Uterus (tissue), 2 donors: ENCODE results near the gene RNF144B.

Source experiments
- POLR2A ChIP-seq, 2 donors: fragments of 450-650 bp; IDR thresholded peaks; one replicate each; pipeline ENCODE4 v1.6.1; 2016; ENCODE audit warnings: antibody characterized with exemption in 2 of 2, mild to moderate bottlenecking in 1 of 2, moderate library complexity in 1 of 2
- TF ChIP-seq, protein P1 (sequence below), 4 experiments: fragments of 200-600 bp in 2 of 4; fragments of 450-650 bp in 2 of 4; sonication (generic) in 2 of 4; IDR thresholded peaks; one replicate each; pipeline ENCODE4 v1.5.1; 2016 to 2019; ENCODE audit warnings: antibody characterized with exemption in 4 of 4, mild to moderate bottlenecking in 2 of 4, moderate library complexity in 1 of 4

DNA sequence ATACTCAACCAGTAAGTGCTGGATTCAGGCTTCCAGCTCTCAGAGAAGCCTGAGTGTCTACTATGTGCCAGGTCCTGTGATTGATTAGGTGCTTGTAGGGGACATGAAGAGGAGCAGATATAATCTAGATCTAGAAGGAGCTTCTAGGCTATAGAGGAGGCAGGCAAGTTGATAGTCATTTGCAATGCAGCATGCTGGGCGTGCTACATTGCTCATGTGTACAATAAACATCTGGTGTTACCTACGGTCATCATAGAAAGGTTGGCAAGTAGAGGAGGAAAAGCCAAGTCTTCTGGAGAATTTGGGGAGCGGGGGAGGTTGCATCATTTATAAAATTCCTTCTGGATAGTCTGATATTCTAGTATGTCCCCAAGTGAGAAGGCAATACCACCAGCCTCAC lies 33.2 kb downstream of the RNF144B start:
- TF ChIP-seq, protein P1, sequence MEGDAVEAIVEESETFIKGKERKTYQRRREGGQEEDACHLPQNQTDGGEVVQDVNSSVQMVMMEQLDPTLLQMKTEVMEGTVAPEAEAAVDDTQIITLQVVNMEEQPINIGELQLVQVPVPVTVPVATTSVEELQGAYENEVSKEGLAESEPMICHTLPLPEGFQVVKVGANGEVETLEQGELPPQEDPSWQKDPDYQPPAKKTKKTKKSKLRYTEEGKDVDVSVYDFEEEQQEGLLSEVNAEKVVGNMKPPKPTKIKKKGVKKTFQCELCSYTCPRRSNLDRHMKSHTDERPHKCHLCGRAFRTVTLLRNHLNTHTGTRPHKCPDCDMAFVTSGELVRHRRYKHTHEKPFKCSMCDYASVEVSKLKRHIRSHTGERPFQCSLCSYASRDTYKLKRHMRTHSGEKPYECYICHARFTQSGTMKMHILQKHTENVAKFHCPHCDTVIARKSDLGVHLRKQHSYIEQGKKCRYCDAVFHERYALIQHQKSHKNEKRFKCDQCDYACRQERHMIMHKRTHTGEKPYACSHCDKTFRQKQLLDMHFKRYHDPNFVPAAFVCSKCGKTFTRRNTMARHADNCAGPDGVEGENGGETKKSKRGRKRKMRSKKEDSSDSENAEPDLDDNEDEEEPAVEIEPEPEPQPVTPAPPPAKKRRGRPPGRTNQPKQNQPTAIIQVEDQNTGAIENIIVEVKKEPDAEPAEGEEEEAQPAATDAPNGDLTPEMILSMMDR (IDR thresholded peaks at IDR 0.05) = no peak
- no peak for TF ChIP-seq POLR2A (IDR thresholded peaks at IDR 0.05)
